GM18907 (cell line): Measurements from ENCODE around the gene TSPAN14.

ENCODE experiments used
- ATAC-seq: cut with Tn5 transposase; IDR thresholded peaks from one replicate; pipeline ENCODE4 v1.9.1; 2021; ENCODE audit warnings: mild to moderate bottlenecking, moderate library complexity; ENCODE audit not compliant: unreplicated experiment

The TSPAN14 gene

GRCh38 chr10:80502621-80503583 lies 48.8 kb downstream of the TSPAN14 start:
- ATAC-seq, result no peak

- ATAC-seq, result no peak
Measured at GRCh38 chr10:80503584-80504157, 49.6 kb downstream of the TSPAN14 start.

DNA sequence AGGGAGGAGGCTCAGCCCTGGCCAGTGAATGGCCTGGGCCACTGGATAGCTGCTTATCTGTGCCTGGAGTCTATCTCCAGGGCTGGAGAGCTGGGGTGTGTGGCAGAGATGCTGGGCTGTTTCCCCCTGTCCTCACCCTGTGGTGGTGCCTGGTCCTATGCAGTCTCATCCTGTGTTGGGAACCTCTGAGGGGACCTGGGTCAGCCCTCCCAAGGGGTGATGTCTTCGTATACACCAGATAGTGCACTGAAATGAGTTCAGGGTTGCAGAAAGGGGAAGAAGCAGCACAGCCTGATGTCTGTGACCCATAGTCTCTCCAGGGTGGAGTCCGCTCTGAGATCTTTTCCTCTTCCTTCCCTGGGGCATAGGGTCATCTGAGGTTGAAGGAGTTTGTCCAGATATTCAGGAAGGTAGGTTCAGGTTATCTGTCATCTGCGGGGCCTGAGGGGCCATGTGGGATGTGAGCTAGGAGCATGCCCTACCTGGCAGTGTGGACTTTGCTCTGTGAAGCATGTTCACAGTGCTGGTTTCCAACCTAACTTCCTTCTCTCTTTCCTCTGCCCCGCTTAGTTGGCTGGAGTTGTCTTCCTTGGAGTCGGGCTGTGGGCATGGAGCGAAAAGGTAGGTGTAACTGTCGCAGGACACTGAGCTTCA lies 50.2 kb downstream of the TSPAN14 start:
- no peak for ATAC-seq

- no peak for ATAC-seq
Measured at GRCh38 chr10:80504897-80505465, 50.9 kb downstream of the TSPAN14 start.

DNA sequence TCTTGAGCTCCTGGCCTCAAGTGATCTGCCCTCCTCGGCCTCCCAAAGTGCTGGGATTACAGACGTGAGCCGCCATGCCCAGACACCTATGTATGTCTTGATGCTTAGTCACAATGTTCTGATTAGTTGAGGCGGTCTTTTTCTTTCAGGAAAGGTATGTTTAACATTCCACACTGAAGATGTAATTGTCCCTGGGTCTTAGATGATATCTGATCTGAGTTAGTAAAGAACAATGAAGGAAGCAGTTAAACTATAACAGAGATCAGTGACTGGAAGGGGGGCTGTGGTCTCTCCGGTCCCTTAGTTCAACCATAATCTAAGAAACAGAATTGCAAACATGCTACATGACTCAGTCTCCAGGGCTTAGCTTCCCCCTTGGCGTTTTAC lies 52.1 kb downstream of the TSPAN14 start:
- ATAC-seq, result no peak

DNA sequence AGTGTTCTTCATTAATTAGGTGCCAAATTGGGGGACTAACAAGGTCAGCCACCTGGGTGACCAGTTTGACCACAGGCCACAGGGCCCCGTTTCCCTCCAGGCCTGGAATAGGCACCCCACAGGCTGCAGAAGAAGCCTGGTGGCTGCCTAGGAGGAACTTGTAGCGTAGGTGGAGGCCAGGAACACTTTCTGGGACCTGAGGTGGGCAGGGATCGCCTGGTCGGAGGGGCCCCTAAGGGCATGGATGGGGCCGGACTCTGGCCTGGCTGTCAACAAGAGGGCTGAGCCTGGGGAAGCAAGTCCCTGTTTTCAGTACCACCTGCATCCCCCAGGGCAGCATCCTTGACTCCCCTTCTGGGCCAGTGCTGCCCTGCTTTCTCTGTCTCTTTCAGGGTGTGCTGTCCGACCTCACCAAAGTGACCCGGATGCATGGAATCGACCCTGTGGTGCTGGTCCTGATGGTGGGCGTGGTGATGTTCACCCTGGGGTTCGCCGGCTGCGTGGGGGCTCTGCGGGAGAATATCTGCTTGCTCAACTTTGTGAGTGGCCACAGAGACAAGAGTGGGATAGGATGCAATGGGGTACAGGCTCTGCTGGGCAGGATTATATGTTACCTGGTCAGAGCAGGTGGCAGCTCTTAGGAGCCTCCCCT lies 52.9 kb downstream of the TSPAN14 start:
- no peak for ATAC-seq

GRCh38 chr10:80509108-80509402 lies 54.9 kb downstream of the TSPAN14 start:
- no peak for ATAC-seq

DNA sequence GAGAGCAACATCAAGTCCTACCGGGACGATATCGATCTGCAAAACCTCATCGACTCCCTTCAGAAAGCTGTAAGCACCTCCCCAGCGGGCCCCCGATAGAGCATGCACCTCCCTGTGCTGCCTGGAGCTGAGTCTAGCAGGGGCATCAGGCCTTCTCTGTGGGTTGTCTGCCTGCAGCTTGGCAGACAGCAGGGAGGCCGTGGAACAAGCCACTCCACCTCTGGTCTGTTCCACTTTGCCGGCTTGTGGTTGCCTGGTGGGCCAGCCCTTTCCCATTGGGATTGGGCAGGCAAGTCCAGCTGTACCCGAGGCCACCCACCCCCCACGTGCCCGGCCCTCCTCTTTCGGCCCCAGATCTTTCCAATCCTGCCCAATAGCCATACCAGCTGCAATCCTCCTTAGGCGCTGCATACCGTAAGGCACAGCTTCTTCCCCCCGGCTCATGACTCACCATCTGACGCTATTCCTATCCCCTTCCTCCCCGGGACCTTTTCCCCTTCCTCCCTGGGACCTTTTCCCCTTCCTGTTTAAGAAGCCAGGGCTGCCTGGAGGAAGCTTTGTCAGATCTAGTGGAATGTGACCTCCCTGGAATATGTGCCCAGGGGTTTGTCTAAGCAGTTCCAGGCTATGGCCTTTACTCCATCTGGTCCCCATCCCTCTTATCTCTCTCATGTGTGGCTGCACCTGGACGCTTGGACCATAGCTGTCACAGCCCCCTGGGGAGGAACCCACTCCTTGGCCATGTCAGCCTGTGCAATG lies 55.5 kb downstream of the TSPAN14 start:
- ATAC-seq, result no peak

GRCh38 chr10:80512031-80512526 lies 58.0 kb downstream of the TSPAN14 start:
- ATAC-seq, result no peak

DNA sequence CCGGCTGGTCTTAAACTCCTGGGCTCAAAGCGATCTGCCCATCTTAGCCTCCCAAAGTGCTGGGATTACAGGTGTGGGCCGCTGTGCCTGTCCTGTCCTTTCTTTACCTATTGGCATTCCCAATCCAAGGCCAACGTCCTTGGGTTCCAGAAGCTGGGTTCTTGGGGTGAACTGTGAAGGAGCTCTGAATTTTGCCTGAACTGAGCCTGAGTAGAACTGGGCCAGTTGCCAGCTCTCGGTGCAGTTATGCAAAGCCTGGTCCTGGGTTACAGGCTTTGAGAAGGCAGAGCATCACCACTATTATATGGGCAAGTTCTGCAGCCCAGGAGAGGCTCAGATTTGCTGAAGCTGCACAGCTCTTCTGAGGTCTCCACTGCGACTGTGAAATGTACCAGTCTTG lies 59.0 kb downstream of the TSPAN14 start:
- ATAC-seq, result no peak

GRCh38 chr10:80515511-80515910 lies 61.4 kb downstream of the TSPAN14 start:
- ATAC-seq, result no peak

GRCh38 chr10:80515941-80516340 lies 61.8 kb downstream of the TSPAN14 start:
- ATAC-seq, result no peak

- no peak for ATAC-seq
Measured at GRCh38 chr10:80516506-80517075, 62.5 kb downstream of the TSPAN14 start.

- no peak for ATAC-seq
Measured at GRCh38 chr10:80517416-80518142, 63.5 kb downstream of the TSPAN14 start.

DNA sequence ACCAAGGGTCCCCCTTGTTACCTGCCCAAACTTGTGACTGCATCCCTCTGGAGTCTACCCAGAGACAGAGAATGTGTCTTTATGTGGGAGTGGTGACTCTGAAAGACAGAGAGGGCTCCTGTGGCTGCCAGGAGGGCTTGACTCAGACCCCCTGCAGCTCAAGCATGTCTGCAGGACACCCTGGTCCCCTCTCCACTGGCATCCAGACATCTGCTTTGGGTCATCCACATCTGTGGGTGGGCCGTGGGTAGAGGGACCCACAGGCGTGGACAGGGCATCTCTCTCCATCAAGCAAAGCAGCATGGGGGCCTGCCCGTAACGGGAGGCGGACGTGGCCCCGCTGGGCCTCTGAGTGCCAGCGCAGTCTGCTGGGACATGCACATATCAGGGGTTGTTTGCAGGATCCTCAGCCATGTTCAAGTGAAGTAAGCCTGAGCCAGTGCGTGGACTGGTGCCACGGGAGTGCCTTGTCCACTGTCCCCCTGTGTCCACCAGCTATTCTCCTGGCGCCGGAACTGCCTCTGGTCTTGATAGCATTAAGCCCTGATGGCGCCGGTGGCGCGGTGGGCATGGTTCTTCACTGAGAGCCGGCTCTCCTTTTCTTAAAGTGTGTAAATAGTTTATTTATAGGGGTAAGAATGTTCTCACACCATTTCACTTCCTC lies 64.2 kb downstream of the TSPAN14 start:
- ATAC-seq, result no peak

- ATAC-seq, result no peak
Measured at GRCh38 chr10:80518807-80519360, 64.8 kb downstream of the TSPAN14 start.

GRCh38 chr10:80519936-80520650 lies 66.0 kb downstream of the TSPAN14 start:
- ATAC-seq, result no peak
